ENCODE data around the gene CPNE4.
"Not testable (repeated sequence)": the region's sequence is repeated elsewhere in the genome, so short reads cannot be mapped to it uniquely, and the experiment has no call there.

The CPNE4 gene

DNA sequence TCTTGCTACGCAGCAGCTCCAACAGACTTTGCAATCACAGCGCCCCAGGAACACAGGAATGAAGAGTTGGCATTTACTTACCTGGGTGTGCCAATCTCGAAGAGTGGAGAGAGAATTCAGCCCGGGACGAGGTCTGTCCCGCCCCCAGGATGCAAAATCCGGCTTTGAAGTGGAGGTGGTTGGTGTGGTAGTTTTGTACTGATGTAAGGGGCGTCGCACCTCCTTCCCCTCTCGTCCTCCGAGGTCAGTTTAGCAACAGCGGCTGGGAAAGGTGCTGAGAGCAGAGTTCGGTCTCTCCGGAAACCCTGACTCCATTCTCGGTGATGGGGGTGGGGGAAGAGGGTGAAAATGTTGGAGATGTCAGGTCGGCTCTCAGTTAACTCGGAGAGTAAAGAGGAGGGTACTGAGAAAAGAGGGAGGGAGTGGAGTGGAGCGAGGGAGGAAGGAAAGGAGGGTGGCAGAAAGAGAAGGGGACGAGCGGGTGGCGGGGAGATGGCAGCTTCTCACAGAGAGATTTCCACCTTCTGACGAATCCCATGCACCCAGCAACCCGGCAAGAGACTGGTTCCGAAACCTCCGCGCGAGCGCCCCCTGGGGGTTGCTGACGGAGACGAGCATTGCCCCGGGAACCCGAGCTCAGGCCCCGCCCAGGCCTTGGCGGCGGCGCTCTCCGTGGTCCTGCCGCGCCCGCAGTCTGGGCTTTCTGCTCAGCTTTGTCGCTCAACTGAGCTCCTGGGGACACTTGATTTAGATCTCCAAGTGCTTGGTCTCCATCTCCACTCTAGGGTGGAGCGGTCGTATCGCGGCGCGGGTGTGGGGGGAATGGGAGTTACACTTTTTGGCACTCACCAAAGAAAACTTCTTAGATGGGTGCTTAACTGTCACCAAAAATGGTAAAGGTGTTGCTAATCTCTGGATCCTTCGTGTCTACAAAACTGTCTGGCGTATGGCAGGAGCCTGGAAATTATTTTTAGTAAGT, at the start of gene CPNE4:
Gene CPNE4 (minus strand): TSS at position 529 of the 979 bp plus-strand sequence.
- DNase-seq, result peak; percentile 72

DNA sequence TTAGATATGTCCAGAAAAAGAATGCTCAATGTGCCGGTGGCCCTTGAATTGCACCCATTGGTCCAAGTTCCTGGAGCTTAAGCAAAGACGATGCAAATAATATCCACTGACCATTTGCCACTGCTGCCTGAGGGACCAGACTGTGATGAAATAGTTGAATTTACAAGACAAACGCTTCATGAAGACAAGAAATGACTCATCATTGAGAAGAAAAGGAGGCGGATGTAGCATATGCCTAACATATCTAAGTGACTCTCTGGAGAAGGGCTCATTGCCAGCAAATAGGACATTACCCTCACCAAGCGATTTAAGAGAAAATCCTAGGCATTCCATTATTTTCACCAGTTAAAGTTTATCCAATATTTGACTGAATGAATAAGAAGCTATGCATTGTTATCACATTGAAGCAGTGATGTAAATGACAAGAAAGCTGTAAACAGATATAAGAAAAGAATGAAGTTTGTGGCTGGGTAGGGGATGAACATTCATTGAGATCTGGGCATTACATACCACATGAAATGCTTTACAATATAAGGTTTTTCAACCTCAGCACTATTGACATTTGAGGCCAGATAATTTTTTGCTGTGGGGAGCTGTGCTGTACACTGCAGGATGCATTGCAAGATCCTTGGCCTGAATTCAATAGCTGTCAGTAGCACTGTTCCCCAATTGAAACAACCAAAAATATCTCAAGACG, 48.9 kb upstream of the CPNE4 start:
- DNase-seq, result no peak

DNA sequence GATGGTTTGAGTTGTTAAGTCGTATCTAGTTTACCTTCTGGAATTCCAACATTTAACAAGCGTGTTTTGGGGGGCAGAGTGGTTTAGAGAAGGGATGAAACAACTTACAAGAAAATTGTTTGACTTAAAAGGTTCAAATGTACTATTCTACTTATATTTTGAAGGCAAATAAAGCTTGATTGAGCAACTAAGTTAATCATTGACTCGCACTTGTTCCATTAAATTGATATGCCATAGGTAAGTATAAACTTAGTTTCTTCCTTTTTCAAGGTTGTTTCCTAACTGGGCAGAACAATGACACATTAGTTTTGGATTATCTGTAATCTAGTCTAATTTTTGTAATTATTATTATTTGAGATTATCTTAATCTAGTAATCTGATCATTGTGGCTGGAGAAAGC, 48.3 kb upstream of the CPNE4 start:
- no peak for DNase-seq

DNA sequence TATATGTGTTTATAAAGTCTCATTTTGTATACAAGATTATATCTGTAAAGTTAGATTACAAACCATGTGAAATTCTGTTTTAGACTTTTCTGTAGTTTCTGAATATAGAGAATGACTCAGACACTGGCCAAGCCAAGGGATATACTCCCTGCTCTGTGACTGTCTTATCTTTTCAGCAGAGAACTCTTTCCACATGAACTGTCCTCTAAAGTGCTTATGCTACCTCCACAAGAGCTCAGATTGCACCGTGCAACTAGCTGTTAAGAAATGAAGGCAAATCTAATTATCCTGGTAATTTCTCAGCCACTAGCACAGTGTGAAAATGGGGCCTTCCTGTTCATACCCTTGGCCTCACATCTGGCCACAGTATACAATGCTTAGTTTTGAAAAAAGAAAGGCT, 44.3 kb upstream of the CPNE4 start:
- DNase-seq, result no peak

DNA sequence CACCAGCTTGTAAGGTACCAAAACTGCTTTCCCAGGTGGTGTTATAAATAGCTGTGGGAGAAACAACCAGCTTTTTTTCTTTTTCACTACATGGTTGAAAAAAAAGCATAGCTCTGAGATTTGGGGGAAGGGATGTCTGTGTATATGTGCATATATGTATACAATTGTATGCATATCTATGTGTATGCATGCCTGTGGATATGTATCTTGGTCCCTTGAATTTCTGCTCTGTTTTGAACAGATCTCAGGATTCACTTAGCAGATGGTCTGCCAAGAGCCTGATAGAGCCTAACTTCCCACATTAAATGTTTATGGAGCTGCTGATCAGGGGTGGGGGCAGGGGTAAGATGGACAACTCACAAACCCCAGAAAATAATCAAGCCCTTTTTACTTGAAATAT, 39.0 kb upstream of the CPNE4 start:
- no peak for DNase-seq

DNA sequence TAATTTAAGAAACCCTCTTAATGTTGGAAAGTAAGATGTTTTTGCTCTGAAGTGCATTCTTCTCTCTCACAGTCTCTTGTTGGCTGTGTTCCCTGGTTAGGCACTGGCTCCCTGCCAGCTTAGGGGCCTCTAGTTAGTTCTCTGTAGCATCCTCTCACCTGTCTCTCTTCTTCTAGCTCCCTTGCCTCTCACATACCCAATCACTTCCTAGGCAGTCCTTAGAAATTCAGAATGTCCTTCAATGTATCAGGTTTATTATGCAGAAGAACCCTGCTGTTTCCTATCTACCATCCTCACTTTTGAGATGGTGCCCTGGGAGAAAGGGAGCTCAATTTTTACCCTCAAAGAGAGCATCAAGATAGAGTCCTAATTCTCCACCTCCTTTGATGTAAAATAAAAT, 36.2 kb upstream of the CPNE4 start:
- no peak for DNase-seq

DNA sequence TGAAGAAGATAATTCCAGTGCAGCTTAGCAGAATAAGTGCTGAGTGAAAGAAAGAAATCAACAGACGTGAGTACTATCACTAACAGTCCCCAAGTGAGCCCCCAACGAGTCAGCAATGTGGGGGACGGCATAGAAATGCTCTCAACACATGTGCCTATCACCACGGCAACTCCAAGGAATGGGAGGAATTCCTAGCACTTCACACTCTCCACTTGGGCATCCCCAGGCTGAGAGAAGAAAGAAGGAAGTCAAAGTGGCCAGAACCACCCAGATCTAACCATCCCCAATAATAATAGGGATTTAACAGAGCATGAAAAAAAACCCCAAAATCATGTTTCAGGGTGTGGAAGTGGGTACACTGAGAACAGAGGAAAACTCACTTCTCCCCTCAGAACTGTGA, 29.3 kb upstream of the CPNE4 start:
- no peak for DNase-seq

DNA sequence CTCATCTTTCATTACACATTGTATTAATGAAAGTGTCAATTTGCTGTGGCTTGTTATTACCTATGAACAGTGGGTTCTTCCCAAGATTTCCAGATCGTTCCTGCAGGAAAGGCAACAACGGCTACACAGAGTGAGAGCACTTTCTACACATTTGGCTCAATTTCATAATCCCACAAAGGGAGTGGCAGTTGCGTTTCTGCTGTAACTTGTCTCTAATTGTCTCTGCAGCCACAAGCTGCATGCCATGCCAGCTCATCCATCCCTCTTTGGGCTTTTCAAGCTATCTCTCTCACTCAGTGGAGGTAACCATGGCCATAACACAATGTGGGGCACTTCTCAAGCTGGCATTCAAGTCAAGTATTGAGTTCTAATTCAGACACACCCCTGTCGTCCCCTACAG, 27.7 kb upstream of the CPNE4 start:
- no peak for DNase-seq

DNA sequence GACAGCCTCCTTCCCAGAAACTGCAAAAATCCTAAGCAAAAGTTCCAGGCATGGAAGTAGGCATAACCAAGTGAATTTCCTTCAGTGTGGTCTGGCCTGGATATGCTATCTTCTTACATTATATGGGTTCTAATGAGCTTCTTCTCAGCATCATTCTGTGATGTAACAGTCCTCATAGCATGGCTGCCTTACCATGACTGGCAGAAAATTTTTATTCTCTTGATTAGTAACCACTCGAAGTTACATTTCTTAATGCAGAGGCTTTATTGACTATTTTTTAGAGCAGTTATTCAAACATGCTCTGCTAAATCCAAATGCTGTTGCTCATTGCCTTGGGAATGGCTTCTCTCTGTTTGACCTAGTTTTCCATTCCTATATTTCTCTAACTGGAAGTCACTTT, 21.1 kb upstream of the CPNE4 start:
- DNase-seq, result no peak

DNA sequence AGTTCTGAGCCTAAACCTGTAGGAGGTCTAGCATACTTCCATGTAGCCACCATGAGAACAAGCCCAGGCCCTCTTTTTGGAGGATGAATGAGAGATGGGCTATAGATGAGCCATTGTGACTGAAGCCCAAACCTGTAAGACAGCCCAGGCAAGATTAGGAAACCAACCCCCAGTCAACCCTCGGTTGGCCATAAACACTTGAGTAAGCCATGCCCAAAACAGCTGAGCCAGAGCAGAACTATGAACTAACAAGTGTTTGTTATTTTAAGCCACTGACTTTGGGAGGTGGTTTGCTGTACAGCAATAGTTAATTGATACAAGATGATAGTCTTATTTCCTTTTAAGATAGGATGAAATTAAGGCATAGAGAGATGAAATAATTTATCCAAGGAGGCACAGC, 12.4 kb upstream of the CPNE4 start:
- no peak for DNase-seq

DNA sequence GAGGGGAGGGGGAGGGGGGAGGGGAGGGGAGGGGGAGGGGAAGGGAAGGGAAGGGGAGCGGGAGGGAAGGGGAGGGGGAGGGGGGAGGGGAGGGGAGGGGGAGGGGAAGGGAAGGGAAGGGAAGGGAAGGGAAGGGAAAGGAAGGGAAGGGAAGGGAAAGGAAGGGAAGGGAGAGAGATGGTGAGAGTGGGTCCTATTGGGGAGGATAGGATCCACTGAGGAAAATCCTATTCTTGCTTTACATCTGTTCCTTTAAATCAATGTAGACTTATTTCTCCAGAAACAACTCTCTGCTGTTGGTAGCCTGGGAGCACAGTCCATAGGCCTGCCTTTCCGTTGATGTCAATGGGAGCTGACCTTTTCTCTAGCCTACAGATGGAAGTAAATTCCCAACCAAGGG, 10.1 kb upstream of the CPNE4 start:
- not testable (repeated sequence) for DNase-seq

DNA sequence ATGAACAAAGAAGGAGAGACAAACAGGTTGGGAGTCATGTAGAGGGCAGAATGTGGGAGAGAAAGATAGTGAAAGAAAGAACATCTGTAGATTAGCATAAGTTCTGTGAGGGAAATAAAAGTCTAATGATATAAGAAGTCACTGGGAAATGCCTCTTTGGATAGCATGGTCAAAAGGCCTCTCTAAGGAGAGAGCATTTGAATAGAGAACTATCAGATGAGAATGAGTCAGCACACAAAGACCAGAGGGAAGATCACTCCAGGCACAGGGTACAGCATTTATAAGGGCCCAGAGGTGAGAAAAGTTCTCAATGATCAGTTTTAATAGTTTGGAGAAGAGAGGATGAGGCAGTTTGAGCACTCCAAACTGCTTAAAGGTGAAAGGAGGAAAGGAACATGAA, 7.9 kb upstream of the CPNE4 start:
- DNase-seq, result no peak

DNA sequence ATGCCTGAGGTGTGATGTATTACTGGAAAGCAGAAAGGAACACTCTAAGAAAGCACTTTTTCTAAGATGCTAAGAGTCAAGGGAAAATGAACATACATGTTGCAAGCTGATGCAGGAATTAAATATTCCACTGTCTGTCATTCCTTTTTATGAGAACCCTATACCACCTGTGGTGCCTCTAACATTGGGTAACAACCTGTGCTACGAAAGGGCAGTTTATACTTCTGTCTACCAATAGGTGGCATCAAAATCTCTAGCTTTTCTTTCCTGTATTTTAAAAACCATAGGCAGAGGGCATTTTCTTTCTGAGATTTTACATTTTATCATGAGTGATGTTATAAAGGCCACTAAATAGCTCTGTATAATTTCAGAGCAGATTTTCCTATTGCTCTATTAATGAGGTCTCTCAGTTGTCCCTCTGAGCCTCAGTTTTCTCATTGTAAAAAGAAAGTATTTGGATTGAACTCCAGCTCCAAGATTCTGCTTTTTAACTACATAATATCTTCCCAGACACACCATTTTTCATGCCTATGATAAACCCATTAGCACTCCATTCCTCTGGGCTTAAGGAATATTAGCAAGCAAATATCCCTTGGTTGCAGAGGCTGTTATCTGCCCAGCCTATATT, 3.5 kb upstream of the CPNE4 start:
- DNase-seq, result no peak

DNA sequence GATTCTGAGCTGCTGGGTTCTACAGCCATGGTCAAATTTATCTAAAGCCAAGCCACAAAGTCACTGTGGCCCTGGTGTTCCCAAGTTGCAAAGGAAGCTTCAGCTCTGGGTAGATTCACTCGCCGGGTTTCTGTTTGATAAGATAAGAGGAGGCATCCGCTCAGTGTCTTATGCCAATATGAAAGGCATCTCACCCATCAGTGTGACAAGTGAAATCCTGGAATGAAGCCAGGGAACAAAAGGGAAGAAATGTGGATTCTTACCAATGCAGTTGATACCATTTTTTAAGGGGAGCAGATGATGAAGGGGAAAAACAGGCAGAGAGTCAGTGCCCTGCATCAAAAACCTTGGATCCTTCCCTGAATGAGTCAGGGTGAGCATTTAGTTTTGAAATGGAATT, 2.8 kb upstream of the CPNE4 start:
- DNase-seq, result no peak

DNA sequence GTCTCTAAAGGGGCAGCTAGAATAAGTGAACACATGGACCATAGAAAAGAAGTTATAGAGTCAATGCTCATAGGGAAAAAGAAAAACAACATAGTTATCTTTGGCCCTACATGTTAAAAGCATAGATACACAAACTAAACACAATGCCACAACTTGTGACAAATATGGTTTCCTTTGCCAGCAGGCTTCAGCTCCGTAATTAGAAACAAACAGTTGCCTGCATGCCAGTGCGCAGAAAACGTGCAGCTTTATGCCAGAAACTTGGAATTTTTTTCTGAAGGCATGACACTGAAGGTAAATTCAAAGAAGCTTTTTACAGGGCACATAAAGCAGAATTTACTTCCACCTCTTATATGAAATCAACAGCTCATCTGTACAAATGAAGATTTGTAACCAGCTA, 2.2 kb upstream of the CPNE4 start:
- DNase-seq, result no peak

DNA sequence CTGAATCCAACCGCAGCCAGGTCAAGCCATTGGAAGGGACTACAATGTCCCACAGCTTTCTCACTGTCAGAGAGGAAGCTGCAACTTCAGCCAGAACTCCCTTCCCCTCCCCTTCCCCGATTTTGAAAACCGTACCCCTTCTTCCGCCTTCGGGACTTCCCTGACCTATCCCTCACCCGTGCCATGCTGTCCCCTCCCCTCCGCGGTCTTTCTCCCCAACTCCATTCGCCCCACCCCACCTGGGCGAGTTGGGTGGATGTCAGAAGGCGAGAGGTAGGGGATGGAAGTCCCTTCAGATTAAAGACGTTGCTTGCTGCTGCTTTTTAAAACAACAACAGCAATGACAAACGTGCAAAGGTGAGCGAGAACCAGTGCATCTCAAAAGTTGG, 723 bp downstream of the CPNE4 start:
- no peak for DNase-seq

DNA sequence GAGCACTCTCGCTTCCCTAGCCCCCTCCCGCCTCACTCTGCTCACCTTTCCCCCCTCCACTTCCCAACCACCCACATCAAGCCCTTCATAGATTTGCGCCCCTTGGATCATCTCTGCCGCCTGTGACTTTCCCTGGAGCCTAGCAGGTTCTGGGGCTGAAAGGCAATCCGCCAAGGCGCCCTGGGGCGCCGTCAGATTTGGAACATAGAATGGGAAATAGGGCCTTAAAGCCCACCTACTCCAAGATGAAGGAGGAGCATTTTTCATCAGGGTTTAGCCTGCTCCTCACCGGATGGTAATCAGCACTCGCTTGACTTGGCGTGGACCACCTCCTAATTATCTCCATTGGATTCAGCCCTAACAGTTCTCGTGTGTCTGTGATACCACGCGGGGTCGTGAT, 1.3 kb downstream of the CPNE4 start:
- DNase-seq, result no peak

DNA sequence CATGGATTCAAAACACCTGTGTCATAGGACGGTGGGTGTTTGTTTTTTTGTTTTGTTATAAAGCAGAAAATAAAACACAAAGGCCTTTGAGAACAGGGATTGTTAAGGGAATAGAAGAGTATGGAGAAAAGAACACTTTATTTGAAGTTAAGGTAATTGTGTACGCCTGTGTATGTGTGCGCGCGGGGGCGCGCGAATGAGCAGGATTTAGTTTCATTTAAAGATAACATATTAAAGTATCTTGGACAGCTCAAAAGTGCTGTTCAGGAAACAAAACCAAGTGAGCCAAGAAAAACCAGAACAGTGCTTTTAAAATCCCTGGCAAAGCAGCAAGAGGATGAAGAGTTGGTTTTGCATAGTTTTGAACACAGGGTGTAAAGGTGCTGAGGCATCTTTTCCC, 1.9 kb downstream of the CPNE4 start:
- no peak for DNase-seq

DNA sequence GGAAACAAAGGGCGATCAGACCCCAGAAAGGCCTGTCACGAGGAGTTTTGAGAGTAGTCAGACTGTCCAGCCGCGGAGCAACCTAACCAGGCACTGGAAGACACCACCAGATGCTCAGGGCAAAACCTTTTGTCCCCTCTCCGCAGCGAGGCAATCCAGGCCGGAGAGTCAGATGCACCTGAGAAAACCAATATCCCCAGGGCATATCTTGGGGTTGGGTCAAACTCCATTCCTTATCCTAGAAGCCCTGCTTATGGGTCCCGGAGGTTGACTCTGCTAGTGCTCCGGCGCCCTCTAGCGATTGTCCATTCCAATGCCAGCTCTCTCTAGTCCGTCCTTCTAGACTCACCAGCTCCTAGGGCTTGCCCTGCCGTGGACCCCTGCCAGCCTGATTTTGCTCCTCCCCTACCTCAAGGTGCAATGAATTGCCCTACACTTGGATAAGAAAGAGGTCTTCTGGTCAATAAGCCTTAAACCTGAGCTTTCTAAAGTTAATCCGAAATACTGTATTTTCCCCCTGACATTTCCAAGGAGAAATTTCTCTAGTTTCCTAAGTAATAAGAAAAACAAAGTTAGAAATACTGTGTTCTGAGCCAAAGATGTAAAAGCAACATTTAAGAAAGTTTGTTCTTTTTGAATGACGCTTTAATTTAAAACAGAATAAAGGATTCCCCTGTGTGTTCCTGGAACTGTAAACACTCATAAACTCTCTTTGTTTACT, 5.5 kb downstream of the CPNE4 start:
- peak; percentile 32 for DNase-seq

DNA sequence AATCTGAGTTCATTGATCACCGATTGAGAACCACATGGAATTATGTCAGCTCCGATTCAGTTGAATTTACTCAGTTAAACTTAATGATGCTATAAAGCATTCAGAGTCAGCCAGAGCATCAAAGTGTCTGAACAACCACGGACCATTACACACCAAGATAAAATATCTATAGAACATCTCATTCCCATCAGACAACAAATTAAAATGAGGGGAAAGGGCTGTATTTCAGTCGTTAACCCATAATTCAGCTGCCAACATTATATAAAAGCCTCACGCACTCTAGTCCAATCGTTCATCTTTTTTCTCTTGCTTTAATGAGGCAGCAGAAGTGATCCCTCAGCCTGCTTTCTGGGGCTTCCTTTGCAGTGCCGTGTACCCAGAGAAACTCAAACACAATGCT, 11.9 kb downstream of the CPNE4 start:
- no peak for DNase-seq

DNA sequence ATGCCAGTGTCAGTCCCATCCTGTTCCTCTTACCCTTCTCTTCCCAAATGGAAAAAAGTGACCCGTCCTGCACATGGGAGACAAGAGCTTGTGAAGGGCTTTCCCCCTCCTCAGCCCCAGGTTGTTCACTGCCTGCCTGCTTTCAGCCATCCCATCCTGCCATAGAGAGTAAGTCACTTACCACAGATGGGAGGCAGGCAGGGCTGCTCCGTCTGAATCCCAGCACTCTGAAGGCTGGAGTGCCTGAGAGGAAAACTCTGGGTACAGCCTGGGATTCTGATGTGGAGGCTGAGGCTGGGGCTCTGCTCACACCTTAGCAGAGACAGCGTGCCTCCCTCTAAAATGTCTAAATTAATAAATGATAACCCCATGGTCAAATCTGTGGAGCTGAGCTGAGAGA, 14.8 kb downstream of the CPNE4 start:
- DNase-seq, result no peak

DNA sequence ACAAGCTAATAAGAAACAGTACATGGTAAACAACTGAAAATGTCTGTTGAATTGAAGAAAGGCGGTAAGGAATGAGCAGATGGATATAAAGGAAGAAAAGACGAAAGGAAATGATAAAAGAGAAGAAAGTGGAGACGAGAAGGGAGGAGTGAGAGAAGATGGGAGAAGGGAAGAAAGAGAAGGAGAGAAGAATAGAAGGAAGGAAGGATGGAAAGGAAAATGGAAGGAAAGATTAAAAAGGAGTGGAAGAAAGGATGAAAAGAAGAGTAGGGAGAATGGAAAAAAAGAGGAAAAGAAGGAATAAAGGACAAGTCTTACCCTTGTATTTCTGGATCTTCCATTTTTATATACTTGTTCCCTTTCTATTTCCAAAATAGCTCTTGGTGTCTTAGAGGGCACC, 17.7 kb downstream of the CPNE4 start:
- DNase-seq, result no peak

Data from GOT3 (cell line).